IPS-20b (cell line): ENCODE data around the gene LHX6.

Experiments
- H3K27ac ChIP-seq: one replicate; pipeline ENCODE4 v1.5.1; 2013; ENCODE audit warnings: low read length
- H3K27me3 ChIP-seq: 2 replicates; pipeline ENCODE4 v1.6.1; 2013; ENCODE audit warnings: mild to moderate bottlenecking, low read length, inconsistent platforms; ENCODE audit not compliant: insufficient read depth
- H3K36me3 ChIP-seq: 2 replicates; pipeline ENCODE4 v1.6.1; 2013; ENCODE audit warnings: low read depth, mild to moderate bottlenecking, inconsistent platforms, low read length, moderate library complexity; ENCODE audit not compliant: insufficient read depth
- H3K4me1 ChIP-seq: 2 replicates; pipeline ENCODE4 v1.6.1; 2013; ENCODE audit warnings: mild to moderate bottlenecking, control low read depth, inconsistent platforms, low read length, moderate library complexity; ENCODE audit not compliant: insufficient read depth
- H3K4me3 ChIP-seq: 2 replicates; pipeline ENCODE4 v1.5.1; 2013; ENCODE audit warnings: mild to moderate bottlenecking, low read length, inconsistent platforms
- H3K9ac ChIP-seq: 2 replicates; pipeline ENCODE4 v1.6.1; 2013; ENCODE audit warnings: low read depth, mild to moderate bottlenecking, inconsistent platforms, low read length, moderate library complexity
- H3K9me3 ChIP-seq: 2 replicates; pipeline ENCODE4 v1.6.1; 2013; ENCODE audit warnings: mild to moderate bottlenecking, low read depth, low read length, inconsistent platforms; ENCODE audit not compliant: insufficient read depth

Gene LHX6

DNA sequence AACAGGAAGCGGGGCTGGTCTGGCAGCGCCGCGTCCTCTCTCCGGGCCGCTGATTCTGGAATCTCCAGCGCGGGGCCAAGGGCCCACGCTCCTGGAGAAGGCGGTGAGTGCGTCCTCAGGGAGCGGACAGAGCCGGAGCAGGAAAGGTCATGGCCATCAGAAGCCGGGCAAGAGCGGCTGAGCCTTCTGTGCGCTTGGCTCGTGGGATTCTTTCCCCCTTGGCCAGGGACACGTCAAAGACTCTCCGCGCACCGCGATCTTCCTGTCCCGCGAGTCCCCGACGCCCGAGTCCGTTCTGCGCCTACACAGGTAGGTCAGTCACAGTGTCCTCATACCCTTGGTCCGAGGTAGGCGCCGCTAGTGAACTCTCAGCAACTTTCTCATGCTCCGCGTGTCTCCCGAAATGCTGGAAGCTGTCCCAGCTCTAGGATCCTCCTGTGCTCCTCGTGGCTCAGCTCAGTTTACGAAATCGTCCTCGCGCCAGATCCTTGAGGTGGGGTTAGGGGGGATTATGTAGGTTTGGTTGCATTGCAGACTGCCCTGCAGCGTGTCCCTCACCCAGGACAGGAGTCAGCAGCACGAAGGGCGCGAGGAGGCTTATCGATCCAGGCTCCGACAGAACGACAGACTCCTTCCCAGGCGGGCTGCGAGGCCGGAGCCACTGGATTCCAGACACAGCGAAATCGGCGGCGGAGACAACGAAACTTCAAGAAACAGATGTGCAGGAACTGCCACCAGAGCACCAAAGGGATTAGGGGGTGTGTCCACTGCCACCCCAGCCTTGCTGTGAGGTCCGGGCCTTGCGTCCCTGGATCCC lies 8.7 kb downstream of the LHX6 start:
- Histone ChIP-seq H3K9ac (no peak overlapping the region), H3K4me3 (peak overlapping the region; percentile 57; the same call in 1 of the 2 replicates), H3K4me1 (peaks cover 8% of the 10 kb centered on the region; the same call in 1 of the 2 replicates), H3K9me3 (peaks cover 8% of the 10 kb centered on the region; the same call in 1 of the 2 replicates), H3K27me3 (peaks cover 100% of the 10 kb centered on the region), H3K36me3 (no peaks in the 10 kb centered on the region), H3K27ac (no peak overlapping the region)

- no peak overlapping the region for H3K27ac ChIP-seq
- H3K9me3 ChIP-seq = peaks cover 8% of the 10 kb centered on the region; the same call in 1 of the 2 replicates
- no peaks in the 10 kb centered on the region for H3K36me3 ChIP-seq
- peaks cover 8% of the 10 kb centered on the region; the same call in 1 of the 2 replicates for H3K4me1 ChIP-seq
- H3K27me3 ChIP-seq = peaks cover 100% of the 10 kb centered on the region
- H3K4me3 ChIP-seq = peak overlapping the region; percentile 57; the same call in 1 of the 2 replicates
- no peak overlapping the region for H3K9ac ChIP-seq
These were observed 9.6 kb downstream of the LHX6 start for GRCh38 chr9:122218935-122219855.

- no peak overlapping the region for H3K27ac ChIP-seq
- peaks cover 100% of the 10 kb centered on the region for H3K27me3 ChIP-seq
- peaks cover 8% of the 10 kb centered on the region; the same call in 1 of the 2 replicates for H3K4me1 ChIP-seq
- H3K9ac ChIP-seq = no peak overlapping the region
- peaks cover 8% of the 10 kb centered on the region; the same call in 1 of the 2 replicates for H3K9me3 ChIP-seq
- no peaks in the 10 kb centered on the region for H3K36me3 ChIP-seq
- H3K4me3 ChIP-seq = peak overlapping the region; percentile 57; the same call in 1 of the 2 replicates
These were observed 10.5 kb downstream of the LHX6 start for GRCh38 chr9:122218071-122218934.

DNA sequence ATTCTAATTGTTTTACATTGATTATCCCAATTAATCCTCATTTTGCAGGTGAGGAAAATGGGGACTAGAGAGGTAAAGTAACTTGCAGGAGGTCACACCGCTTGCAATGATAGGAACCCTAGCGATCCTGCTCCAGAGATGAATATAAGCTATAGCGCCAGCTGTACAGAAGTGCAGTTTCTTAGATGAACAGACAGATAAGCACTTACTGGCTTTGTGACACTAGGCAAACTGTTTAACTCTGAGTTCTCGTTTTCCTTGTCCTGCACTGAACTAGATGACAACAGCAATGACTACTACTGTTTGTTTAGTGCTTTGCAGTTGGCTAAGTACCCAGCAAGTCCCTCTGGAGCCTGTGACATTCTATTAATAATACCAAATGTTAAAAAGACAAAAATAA lies 11.1 kb downstream of the LHX6 start:
- Histone ChIP-seq H3K4me3 (no peak overlapping the region), H3K9me3 (peaks cover 8% of the 10 kb centered on the region; the same call in 1 of the 2 replicates), H3K4me1 (peaks cover 8% of the 10 kb centered on the region; the same call in 1 of the 2 replicates), H3K27me3 (peaks cover 100% of the 10 kb centered on the region), H3K27ac (no peak overlapping the region), H3K36me3 (no peaks in the 10 kb centered on the region), H3K9ac (no peak overlapping the region)

DNA sequence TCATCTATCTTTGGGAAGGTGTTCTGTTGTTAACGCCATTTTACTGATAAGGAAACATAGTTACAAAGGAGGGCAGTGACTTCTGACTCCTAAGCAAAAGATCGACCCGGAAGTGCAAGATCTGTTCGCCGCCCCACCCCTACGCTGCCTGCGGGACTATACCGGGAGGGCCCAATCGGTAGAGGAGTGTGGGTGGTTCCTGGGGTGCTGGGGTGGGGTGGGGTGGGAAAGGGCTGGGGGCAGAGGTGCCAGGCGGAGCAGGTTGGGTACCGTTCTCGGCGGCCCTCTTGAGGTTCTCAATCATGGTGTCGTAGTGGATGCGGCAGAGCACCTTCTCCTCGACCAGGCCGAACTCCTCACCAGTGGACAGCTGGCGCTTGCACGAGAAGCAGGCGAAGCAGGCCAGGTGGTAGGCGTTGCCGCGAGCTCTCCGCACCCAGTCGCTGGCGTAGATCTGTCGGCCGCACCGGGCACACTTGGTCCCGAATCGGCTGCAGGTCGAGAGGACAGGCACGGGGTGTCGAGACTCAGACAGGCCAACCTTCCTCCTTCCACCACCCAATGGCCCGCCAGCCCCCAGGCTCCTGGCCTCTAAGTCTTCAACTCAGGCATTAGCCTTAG lies 11.8 kb downstream of the LHX6 start:
- Histone ChIP-seq H3K9ac (no peak overlapping the region), H3K4me3 (peak overlapping the region; percentile 52; the same call in 1 of the 2 replicates), H3K36me3 (no peaks in the 10 kb centered on the region), H3K27me3 (peaks cover 100% of the 10 kb centered on the region), H3K27ac (no peak overlapping the region), H3K9me3 (peaks cover 8% of the 10 kb centered on the region; the same call in 1 of the 2 replicates), H3K4me1 (peaks cover 8% of the 10 kb centered on the region; the same call in 1 of the 2 replicates)

DNA sequence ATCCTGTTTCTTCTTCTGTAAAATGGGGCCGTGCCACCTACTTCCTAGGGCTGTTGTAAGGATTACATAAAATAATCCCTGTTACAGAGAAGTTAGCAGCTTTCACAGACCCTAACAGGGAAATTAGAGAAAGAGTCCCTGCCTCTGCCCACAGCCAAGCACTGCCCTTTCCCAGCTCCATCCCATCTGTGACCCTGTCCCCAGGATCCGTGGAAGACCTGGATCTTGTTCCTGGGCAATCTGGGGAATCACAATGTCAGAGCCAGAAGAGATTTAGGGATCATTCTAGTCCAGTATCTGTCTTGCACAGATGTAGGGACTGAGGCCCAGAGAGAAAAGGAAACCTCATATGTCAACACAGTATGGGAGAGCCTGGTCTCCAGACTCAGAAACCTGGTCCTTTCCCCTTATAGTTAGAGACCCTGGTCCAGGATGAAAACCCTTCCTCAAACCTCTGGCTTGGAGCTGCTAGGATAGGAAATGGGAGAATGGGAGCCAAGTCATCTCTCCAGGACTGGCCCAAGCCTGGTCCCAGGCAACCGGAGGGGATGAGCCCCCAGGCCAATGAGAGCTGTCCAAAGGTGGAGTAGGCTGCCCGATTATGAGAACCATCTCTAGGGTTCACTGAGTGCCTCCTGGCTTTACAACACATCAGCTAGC lies 12.5 kb downstream of the LHX6 start:
- Histone ChIP-seq H3K4me1 (peaks cover 8% of the 10 kb centered on the region; the same call in 1 of the 2 replicates), H3K27me3 (peaks cover 100% of the 10 kb centered on the region)

DNA sequence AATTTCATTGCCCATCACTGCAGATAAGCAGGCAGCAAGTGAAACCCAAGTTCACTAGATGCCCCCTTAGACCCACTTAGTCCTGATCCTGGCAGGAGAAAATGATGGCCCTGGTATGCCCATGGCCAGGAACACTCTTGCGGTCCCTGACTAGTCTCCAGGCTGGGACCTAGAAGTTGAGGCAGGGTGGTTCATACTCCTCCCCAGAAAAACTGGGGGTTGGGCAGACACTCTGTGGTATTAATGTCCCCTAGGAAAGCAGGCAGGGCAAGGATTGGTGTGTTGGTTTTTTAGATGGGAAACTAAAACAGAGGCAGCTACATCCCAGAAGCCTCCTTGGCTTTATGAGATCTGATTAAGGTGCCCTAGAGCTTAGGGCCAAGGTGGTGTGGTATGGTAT lies 13.1 kb downstream of the LHX6 start:
- Histone ChIP-seq H3K36me3 (no peaks in the 10 kb centered on the region), H3K4me3 (no peak overlapping the region), H3K27me3 (peaks cover 100% of the 10 kb centered on the region), H3K9me3 (peaks cover 8% of the 10 kb centered on the region; the same call in 1 of the 2 replicates), H3K4me1 (peaks cover 5% of the 10 kb centered on the region; the same call in 1 of the 2 replicates), H3K27ac (no peak overlapping the region), H3K9ac (no peak overlapping the region)

More for the DNA sequence above, 12.5 kb downstream of the LHX6 start:
- H3K36me3 ChIP-seq = no peaks in the 10 kb centered on the region
- H3K9ac ChIP-seq = no peak overlapping the region
- peaks cover 8% of the 10 kb centered on the region; the same call in 1 of the 2 replicates for H3K9me3 ChIP-seq
- H3K4me3 ChIP-seq = peak overlapping the region; percentile 52; the same call in 1 of the 2 replicates
- no peak overlapping the region for H3K27ac ChIP-seq

- H3K9me3 ChIP-seq = peaks cover 5% of the 10 kb centered on the region; the same call in 1 of the 2 replicates
- H3K4me1 ChIP-seq = no peaks in the 10 kb centered on the region
- H3K27ac ChIP-seq = no peak overlapping the region
- H3K36me3 ChIP-seq = no peaks in the 10 kb centered on the region
- H3K9ac ChIP-seq = no peak overlapping the region
- H3K27me3 ChIP-seq = peaks cover 96% of the 10 kb centered on the region
- peak overlapping the region; percentile 63 for H3K4me3 ChIP-seq
These were observed 14.2 kb downstream of the LHX6 start for GRCh38 chr9:122214507-122214906.

GRCh38 chr9:122213589-122214413 lies 15.0 kb downstream of the LHX6 start:
- Histone ChIP-seq H3K27ac (no peak overlapping the region), H3K36me3 (no peaks in the 10 kb centered on the region), H3K9ac (no peak overlapping the region), H3K4me1 (no peaks in the 10 kb centered on the region), H3K9me3 (peaks cover 5% of the 10 kb centered on the region; the same call in 1 of the 2 replicates), H3K27me3 (peaks cover 95% of the 10 kb centered on the region), H3K4me3 (peak overlapping the region; percentile 63)
